ENCODE data around the gene CCL27. TPM values are rescaled to one million over a fixed set of nuclear protein-coding genes. Genes with fewer than 3 reads are reported as not detected.
A peak's percentile ranks its signal among the peaks of the same experiment; 100 is the strongest.

Gene CCL27, protein sequence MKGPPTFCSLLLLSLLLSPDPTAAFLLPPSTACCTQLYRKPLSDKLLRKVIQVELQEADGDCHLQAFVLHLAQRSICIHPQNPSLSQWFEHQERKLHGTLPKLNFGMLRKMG
- not detected for total RNA-seq

- no peak for ATAC-seq
- intact Hi-C loops (cut with DNase I), result no loop called here
- H3K27ac ChIP-seq, result no peak within 1 kb of the TSS
These were observed at the start of gene CCL27 for GRCh38 chr9:34662526-34663302. Gene CCL27 (minus strand): TSS chr9:34662657. CDS start chr9:34662633, 24 bp downstream.

GRCh38 chr9:34712140-34712539 is 49.7 kb upstream of the CCL27 start:
- WGBS, 2 donors, result 46 to 52% methylated on average over 1 of the region's 1 CpG
- H3K4me3 ChIP-seq, result no peak overlapping the region
- H3K9me3 ChIP-seq, result no peaks in the 10 kb centered on the region
- intact Hi-C loops (cut with DNase I), result no loop called here
- H3K27me3 ChIP-seq, result no peaks in the 10 kb centered on the region
- ATAC-seq (no peak), DNase-seq (no peak)
- H3K4me1 ChIP-seq, result peaks cover 20% of the 10 kb centered on the region
- TF ChIP-seq CTCF (IDR thresholded peaks at IDR 0.05) (no peak), POLR2A (IDR thresholded peaks at IDR 0.05) (no peak)
- no peak overlapping the region for H3K27ac ChIP-seq
- no peaks in the 10 kb centered on the region for H3K36me3 ChIP-seq (replicated peaks in 1 of 2; ENCODE audit: insufficient read depth in 1 of 2, low read depth in 2 of 2)

More at GRCh38 chr9:34662526-34663302, at the start of gene CCL27:
- 90 to 91% methylated on average over 4 of the region's 4 CpGs for WGBS, 2 donors
- Histone ChIP-seq H3K4me1 (peaks cover 15% of the 10 kb centered on the region), H3K9me3 (no peaks in the 10 kb centered on the region), H3K4me3 (no peak within 1 kb of the TSS), H3K36me3 (replicated peaks in 1 of 2; ENCODE audit: insufficient read depth in 1 of 2, low read depth in 2 of 2) (no peaks in the 10 kb centered on the region), H3K27me3 (no peaks in the 10 kb centered on the region)
- DNase-seq, result no peak
- TF ChIP-seq POLR2A (IDR thresholded peaks at IDR 0.05), result no peak
- no peak for TF ChIP-seq CTCF (IDR thresholded peaks at IDR 0.05)

DNA sequence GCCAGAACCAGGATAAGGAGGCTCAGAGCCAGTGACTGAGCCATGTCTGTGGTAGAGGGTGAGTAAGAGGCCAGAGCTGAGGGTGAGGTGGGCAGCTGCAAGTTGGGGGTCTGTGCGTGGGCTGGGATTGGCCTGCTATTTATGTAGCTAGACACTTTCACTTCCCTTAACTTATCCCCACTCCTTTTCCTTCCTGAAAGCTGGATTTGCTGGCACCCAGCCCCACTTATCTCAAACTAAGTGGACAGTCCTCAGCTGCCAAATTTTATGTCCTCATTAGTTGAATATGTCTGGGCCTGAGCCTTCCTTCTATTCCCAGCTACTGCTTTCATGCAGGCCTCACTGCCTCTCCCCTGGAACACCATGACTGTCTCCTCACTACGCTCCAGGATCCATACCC is 47.6 kb upstream of the CCL27 start, which contains the start of gene CCL21:
Gene CCL21, minus strand, starts transcription at position 114 of the 400 bp plus-strand sequence. Its CDS starts 70 bp downstream, at position 44.
- Histone ChIP-seq H3K4me3 (no peak within 1 kb of the TSS), H3K27me3 (no peaks in the 10 kb centered on the region), H3K4me1 (peaks cover 20% of the 10 kb centered on the region), H3K36me3 (replicated peaks in 1 of 2; ENCODE audit: insufficient read depth in 1 of 2, low read depth in 2 of 2) (no peaks in the 10 kb centered on the region), H3K27ac (no peak within 1 kb of the TSS), H3K9me3 (no peaks in the 10 kb centered on the region)
- TF ChIP-seq CTCF (IDR thresholded peaks at IDR 0.05), result no peak
- TF ChIP-seq POLR2A (IDR thresholded peaks at IDR 0.05), result no peak
- intact Hi-C loops (cut with DNase I), result no loop called here
- WGBS, 2 donors, result 52 to 85% methylated on average over 1 to 2 of the region's 2 CpGs
- DNase-seq (peak; percentile 25 to 57 (median 36)), ATAC-seq (peak; percentile 35)

DNA sequence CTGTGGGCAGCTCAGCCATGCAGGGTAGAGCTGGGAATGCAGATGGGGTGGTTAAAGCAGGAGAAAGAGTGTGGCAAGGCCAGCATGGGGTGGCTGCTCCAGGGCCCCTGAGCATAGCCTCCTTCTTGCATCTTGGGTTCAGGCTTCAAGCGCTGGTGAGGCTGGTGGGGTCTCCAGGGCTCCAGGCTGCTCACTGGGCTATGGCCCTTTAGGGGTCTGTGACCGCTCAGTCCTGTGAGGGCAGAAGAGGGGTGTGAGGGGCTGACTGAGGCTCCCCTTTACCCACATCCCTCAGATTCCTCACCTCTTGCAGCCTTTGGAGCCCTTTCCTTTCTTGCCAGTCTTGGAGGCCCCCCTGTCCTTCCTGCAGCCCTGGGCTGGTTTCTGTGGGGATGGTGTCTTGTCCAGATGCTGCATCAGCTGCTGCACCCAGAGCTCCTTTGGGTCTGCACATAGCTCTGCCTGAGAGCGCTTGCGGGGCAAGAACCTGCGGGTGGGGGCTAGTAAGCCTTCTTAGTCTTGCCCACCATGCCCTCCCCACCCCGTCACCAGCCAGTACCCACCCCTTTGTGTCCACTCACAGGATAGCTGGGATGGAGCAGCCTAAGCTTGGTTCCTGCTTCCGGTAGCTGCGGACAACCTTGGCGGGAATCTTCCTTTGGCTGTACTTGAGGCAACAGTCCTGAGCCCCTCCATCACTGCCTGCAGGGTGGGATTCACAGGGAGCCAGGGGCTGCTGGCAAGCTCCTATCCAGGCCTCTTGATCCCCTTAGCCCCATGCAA is 46.9 kb upstream of the CCL27 start:
- Histone ChIP-seq H3K36me3 (replicated peaks in 1 of 2; ENCODE audit: insufficient read depth in 1 of 2, low read depth in 2 of 2) (no peaks in the 10 kb centered on the region), H3K9me3 (no peaks in the 10 kb centered on the region), H3K4me1 (peaks cover 16% of the 10 kb centered on the region), H3K27ac (no peak overlapping the region), H3K4me3 (no peak overlapping the region), H3K27me3 (no peaks in the 10 kb centered on the region)
- ATAC-seq (no peak), DNase-seq (no peak)
- TF ChIP-seq CTCF (IDR thresholded peaks at IDR 0.05), result no peak
- no peak for TF ChIP-seq POLR2A (IDR thresholded peaks at IDR 0.05)
- intact Hi-C loops (cut with DNase I), result no loop called here
- 93 to 94% methylated on average over 8 to 9 of the region's 9 CpGs for WGBS, 2 donors
